Measurements from ENCODE around the gene GPALPP1. TPM values are rescaled to one million over a fixed set of nuclear protein-coding genes. Genes with fewer than 3 reads are reported as not detected.

Gene GPALPP1
- total and polyA plus RNA-seq, 2 donors (not counting 1 experiment from before 2014, with no cell fraction given): 19.7 to 41.8 TPM

- no peak overlapping the region for H3K27ac Mint-ChIP-seq
- peaks cover 0 to 4% of the 10 kb centered on the region in 2 experiments for H3K36me3 ChIP-seq (replicated peaks in 1 of 2; ENCODE audit: control extremely low read depth in 1 of 2, control insufficient read depth in 1 of 2, extremely low read depth in 1 of 2, insufficient read depth in 2 of 2, low read length in 1 of 2)
- TF ChIP-seq EZH2 (IDR thresholded peaks at IDR 0.05; ENCODE audit: borderline replicate concordance, insufficient read depth, low read depth, low read length, poor library complexity, severe bottlenecking): no peak
- no peak for TF ChIP-seq CTCF (IDR thresholded peaks at IDR 0.05)
- H3K9ac ChIP-seq (ENCODE audit: low read length): no peak overlapping the region
- no peaks in the 10 kb centered on the region for H3K27me3 ChIP-seq (replicated peaks in 1 of 4; ENCODE audit: control extremely low read depth in 1 of 4, control insufficient read depth in 3 of 4, insufficient read depth in 4 of 4, low read length in 3 of 4)
- H3K79me2 ChIP-seq (ENCODE audit: control insufficient read depth, insufficient read depth, low read length): no peaks in the 10 kb centered on the region
- H3K4me2 ChIP-seq (replicated peaks; ENCODE audit: low read depth, low read length, poor library complexity, severe bottlenecking): no peak overlapping the region
- H3K9me3 ChIP-seq (ENCODE audit: control extremely low read depth in 1 of 3, control insufficient read depth in 2 of 3, insufficient read depth in 1 of 3, low read length in 2 of 3): no peaks in the 10 kb centered on the region
- intact Hi-C loops (cut with micrococcal nuclease): no loop called here
- DNase-seq (no peak), ATAC-seq (ENCODE audit: low read depth) (no peak)
- no peak overlapping the region for H2AFZ ChIP-seq (ENCODE audit: insufficient read depth, low read depth, low read length, poor library complexity, severe bottlenecking)
- no peaks in the 10 kb centered on the region for H3K4me1 Mint-ChIP-seq
- H3K4me1 ChIP-seq (ENCODE audit: control insufficient read depth in 2 of 2, insufficient read depth in 2 of 2, low read length in 2 of 2): no peaks in the 10 kb centered on the region
- peaks cover 5% of the 10 kb centered on the region for H3K27me3 Mint-ChIP-seq
- H3K4me3 Mint-ChIP-seq: no peak overlapping the region
- H4K20me1 ChIP-seq (ENCODE audit: control insufficient read depth, insufficient read depth, low read length, poor library complexity, severe bottlenecking): no peaks in the 10 kb centered on the region
- WGBS (ENCODE audit: insufficient coverage): 100% methylated on average over 1 of the region's 1 CpG
- POLR2A ChIA-PET: no interaction called here
- H3K4me3 ChIP-seq (ENCODE audit: control extremely low read depth in 1 of 5, extremely low read depth in 1 of 5, insufficient read depth in 1 of 5, low read depth in 2 of 5, low read length in 4 of 5): no peak overlapping the region
- H3K9me3 Mint-ChIP-seq (ENCODE audit: insufficient read depth): no peaks in the 10 kb centered on the region
- no peak overlapping the region for H3K27ac ChIP-seq (ENCODE audit: low read length in 2 of 2)
- CTCF ChIA-PET: no interaction called here
Measured at GRCh38 chr13:45040173-45040572, 50.8 kb downstream of the GPALPP1 start.

GRCh38 chr13:45040622-45041021 lies 51.3 kb downstream of the GPALPP1 start:
- Histone ChIP-seq H3K4me2 (replicated peaks; ENCODE audit: low read depth, low read length, poor library complexity, severe bottlenecking) (no peak overlapping the region), H3K27me3 (replicated peaks in 1 of 4; ENCODE audit: control extremely low read depth in 1 of 4, control insufficient read depth in 3 of 4, insufficient read depth in 4 of 4, low read length in 3 of 4) (no peaks in the 10 kb centered on the region), H3K79me2 (ENCODE audit: control insufficient read depth, insufficient read depth, low read length) (no peaks in the 10 kb centered on the region), H3K4me3 (ENCODE audit: control extremely low read depth in 1 of 5, extremely low read depth in 1 of 5, insufficient read depth in 1 of 5, low read depth in 2 of 5, low read length in 4 of 5) (no peak overlapping the region), H3K9ac (ENCODE audit: low read length) (no peak overlapping the region), H3K27ac (ENCODE audit: low read length in 2 of 2) (no peak overlapping the region), H3K4me1 (ENCODE audit: control insufficient read depth in 2 of 2, insufficient read depth in 2 of 2, low read length in 2 of 2) (no peaks in the 10 kb centered on the region), H3K9me3 (ENCODE audit: control extremely low read depth in 1 of 3, control insufficient read depth in 2 of 3, insufficient read depth in 1 of 3, low read length in 2 of 3) (no peaks in the 10 kb centered on the region), H2AFZ (ENCODE audit: insufficient read depth, low read depth, low read length, poor library complexity, severe bottlenecking) (no peak overlapping the region), H3K36me3 (replicated peaks in 1 of 2; ENCODE audit: control extremely low read depth in 1 of 2, control insufficient read depth in 1 of 2, extremely low read depth in 1 of 2, insufficient read depth in 2 of 2, low read length in 1 of 2) (peaks cover 0 to 4% of the 10 kb centered on the region in 2 experiments), H4K20me1 (ENCODE audit: control insufficient read depth, insufficient read depth, low read length, poor library complexity, severe bottlenecking) (no peaks in the 10 kb centered on the region)
- H3K4me1 Mint-ChIP-seq: no peaks in the 10 kb centered on the region
- ATAC-seq (ENCODE audit: low read depth) (no peak), DNase-seq (no peak)
- H3K4me3 Mint-ChIP-seq: no peak overlapping the region
- TF ChIP-seq EZH2 (IDR thresholded peaks at IDR 0.05; ENCODE audit: borderline replicate concordance, insufficient read depth, low read depth, low read length, poor library complexity, severe bottlenecking): no peak
- no peak overlapping the region for H3K27ac Mint-ChIP-seq
- H3K9me3 Mint-ChIP-seq (ENCODE audit: insufficient read depth): no peaks in the 10 kb centered on the region
- H3K27me3 Mint-ChIP-seq: peaks cover 5% of the 10 kb centered on the region
- WGBS (ENCODE audit: insufficient coverage): 90% methylated on average over 2 of the region's 3 CpGs
- intact Hi-C loops (cut with micrococcal nuclease): no loop called here
- POLR2A ChIA-PET: no interaction called here
- CTCF ChIA-PET: interaction anchor here (2.4 to 3.9 kb wide), 2 partner anchors 240 to 269 kb away, joined by 15 read pairs; no protein-coding TSS in a partner anchor

All from B cell (primary cell).